K562 (cell line): ENCODE measurements around the gene SLC7A14. TPM values are rescaled to one million over a fixed set of nuclear protein-coding genes. Genes with fewer than 3 reads are reported as not detected.

Experiments used
- DMBX1 ChIP-seq: fragments of 250-450 bp; sonication (Bioruptor Pico); IDR thresholded peaks from 2 replicates; pipeline ENCODE4 v1.8.0; 2022; ENCODE audit warnings: inconsistent platforms, mild to moderate bottlenecking, moderate library complexity, borderline replicate concordance
- ILF3 ChIP-seq: fragments of 450-650 bp; IDR thresholded peaks from 2 replicates; pipeline ENCODE4 v1.6.1; 2018; ENCODE audit warnings: antibody characterized with exemption, mild to moderate bottlenecking, moderate library complexity, borderline replicate concordance
- KDM4B ChIP-seq, 2 experiments: fragments of 450-650 bp in 1 of 2; sonication (generic) in 1 of 2; IDR thresholded peaks; 2 replicates each; pipeline ENCODE4 v1.6.1; 2016 to 2017; ENCODE audit warnings: borderline replicate concordance in 2 of 2, antibody characterized with exemption in 1 of 2, low read depth in 1 of 2, mild to moderate bottlenecking in 1 of 2
- L3MBTL2 ChIP-seq: fragments of 450-650 bp; IDR thresholded peaks from 2 replicates; pipeline ENCODE4 v1.6.1; 2016; ENCODE audit warnings: mild to moderate bottlenecking, moderate library complexity
- NR2C2 ChIP-seq, 2 experiments: fragments of 200-800 bp in 1 of 2; sonication (Bioruptor generic) in 1 of 2; sonication (generic) in 1 of 2; formaldehyde crosslinking in 1 of 2; IDR thresholded peaks; 2 replicates each; pipeline versions ENCODE4 v1.6.1 to v1.8.0; 2016 to 2022; ENCODE audit warnings: mild to moderate bottlenecking in 1 of 2, missing compliant biosample characterization in 1 of 2, missing genetic modification characterization in 1 of 2, missing genetic modification reagents in 1 of 2
- TEAD1 ChIP-seq, 2 experiments: fragments of 450-650 bp in 1 of 2; sonication (generic) in 1 of 2; formaldehyde crosslinking; IDR thresholded peaks; 2 replicates each; pipeline versions ENCODE4 v1.4.0 to v1.8.0; 2020 to 2022; ENCODE audit warnings: mild to moderate bottlenecking in 2 of 2, missing genetic modification reagents in 1 of 2
- UBTF ChIP-seq, 2 experiments: IDR thresholded peaks; 2 replicates each; pipeline ENCODE4 v1.6.1; 2012; ENCODE audit warnings: improper control_type of control experiment in 2 of 2, low read depth in 2 of 2, low read length in 2 of 2, borderline replicate concordance in 1 of 2
- ZBTB34 ChIP-seq: fragments of 250-450 bp; sonication (Bioruptor Pico); IDR thresholded peaks from 2 replicates; pipeline ENCODE4 v1.8.0; 2021; ENCODE audit warnings: mild to moderate bottlenecking, moderate library complexity
- ZBTB9 ChIP-seq: fragments of 450-650 bp; formaldehyde crosslinking; IDR thresholded peaks from 2 replicates; pipeline ENCODE4 v1.4.0; 2020; ENCODE audit warnings: mild to moderate bottlenecking, moderate library complexity
- ZKSCAN8 ChIP-seq: fragments of 200-800 bp; sonication (Bioruptor generic); IDR thresholded peaks from 2 replicates; pipeline ENCODE4 v1.6.1; 2016; ENCODE audit warnings: missing genetic modification characterization, missing compliant biosample characterization
- ZNF282 ChIP-seq: sonication (generic); formaldehyde crosslinking; IDR thresholded peaks from 2 replicates; pipeline ENCODE4 v1.8.1; 2023; ENCODE audit warnings: missing genetic modification reagents
- ZNF408 ChIP-seq: fragments of 250-450 bp; sonication (Bioruptor Pico); IDR thresholded peaks from 2 replicates; pipeline ENCODE4 v1.4.0; 2020; ENCODE audit warnings: low read depth, mild to moderate bottlenecking, moderate library complexity
- ZNF449 ChIP-seq: fragments of 250-450 bp; sonication (Bioruptor Pico); IDR thresholded peaks from 2 replicates; pipeline ENCODE4 v1.8.0; 2022; ENCODE audit warnings: moderate library complexity, mild to moderate bottlenecking, inconsistent platforms
- ZNF583 ChIP-seq: fragments of 250-450 bp; sonication (Bioruptor Pico); IDR thresholded peaks from 2 replicates; pipeline ENCODE4 v1.4.0; 2020
- ZNF609 ChIP-seq: sonication (generic); formaldehyde crosslinking; IDR thresholded peaks from 2 replicates; pipeline ENCODE4 v1.8.1; 2023; ENCODE audit warnings: missing genetic modification reagents, mild to moderate bottlenecking, borderline replicate concordance
- polyA plus RNA-seq, 8 experiments: library from polyadenylated mRNA; depleted of rRNA in 4 of 8; stranded (reverse) in 5 of 8; unstranded in 3 of 8; fragments of >200 nt; fragmentation: Nextera tagmentation in 2 of 8; fragmentation: Illumina TruSeq in 1 of 8; extraction: Ambion mirVana in 2 of 8; extraction: Trizol in 1 of 8; gene quantifications; 2 replicates each; pipeline versions ENCODE4 v1.2.1 to v1.2.3, GENCODE V29; 2011 to 2014; ENCODE audit warnings: inconsistent platforms in 1 of 8, missing spikeins in 1 of 8
- total RNA-seq, 7 experiments: library from RNA; depleted of rRNA in 6 of 7; stranded (reverse); fragments of >200 nt in 6 of 7; fragmentation: Illumina TruSeq in 2 of 7; extraction: Trizol in 2 of 7; gene quantifications; 2 replicates each; pipeline versions ENCODE4 v1.2.1 to v1.2.3, GENCODE V29; 2011 to 2021; ENCODE audit warnings: low replicate concordance in 1 of 7

SLC7A14 gene
- total and polyA plus RNA-seq, 9 of the 15 experiments (the other 6 are each of a cell fraction or from before 2014, with no cell fraction given) = not detected

GRCh38 chr3:170486398-170486797 lies 99.5 kb downstream of the SLC7A14 start (continued):
- TF ChIP-seq ZNF449 (CRISPR knock-in tag) = no peak
- TF ChIP-seq ILF3 = no peak
- TF ChIP-seq ZBTB9 = no peak
- TF ChIP-seq KDM4B (IDR thresholded peaks at IDR 0.05; ENCODE audit: borderline replicate concordance in 2 of 2, low read depth in 1 of 2) = no peak
- TF ChIP-seq TEAD1 (CRISPR knock-in tag; IDR thresholded peaks at IDR 0.05) = no peak
- no peak for TF ChIP-seq NR2C2 (CRISPR knock-in tag; IDR thresholded peaks at IDR 0.05)
- no peak for TF ChIP-seq NR2C2 (tag; IDR thresholded peaks at IDR 0.05)
- no peak for TF ChIP-seq ZNF408 (CRISPR knock-in tag)
- TF ChIP-seq ZKSCAN8 = no peak
- TF ChIP-seq ZBTB34 (CRISPR knock-in tag) = no peak
- TF ChIP-seq UBTF (IDR thresholded peaks at IDR 0.05; ENCODE audit: borderline replicate concordance in 1 of 2, low read depth in 2 of 2, low read length in 2 of 2) = no peak
- peak; percentile 75 for TF ChIP-seq L3MBTL2
- no peak for TF ChIP-seq ZNF609
- no peak for TF ChIP-seq ZNF282 (CRISPR knock-in tag)
- no peak for TF ChIP-seq DMBX1
- TF ChIP-seq ZNF583 (CRISPR knock-in tag) = no peak
